ENCODE results near the gene EIF5. TPM values are rescaled to one million over a fixed set of nuclear protein-coding genes. Genes with fewer than 3 reads are reported as not detected.

The EIF5 gene
- total RNA-seq, 2 donors from 2014 or later: 85.6 to 234 TPM

DNA sequence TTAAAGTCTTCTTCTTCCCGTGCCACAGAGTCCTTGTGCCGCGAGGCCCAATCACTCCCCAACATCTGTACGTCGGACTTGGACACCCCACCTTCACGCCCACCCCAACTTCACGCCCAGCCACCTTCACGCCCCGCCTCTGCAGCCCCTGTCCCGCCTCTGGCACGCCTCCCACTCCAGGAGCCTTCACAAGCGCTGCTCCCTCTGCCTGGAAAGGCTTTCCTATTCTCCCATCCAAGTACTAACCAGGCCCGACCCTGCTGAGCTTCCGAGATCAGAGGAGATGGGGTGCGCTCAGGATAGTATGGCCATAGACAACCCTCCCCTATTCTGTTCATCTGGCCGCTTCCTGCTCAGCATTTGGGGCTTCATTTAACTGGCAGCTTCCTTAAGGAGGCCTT is 17.3 kb upstream of the EIF5 start:
- H3K27me3 ChIP-seq: no peaks in the 10 kb centered on the region
- WGBS, 2 donors: 88 to 94% methylated on average over 16 of the region's 16 CpGs
- DNase-seq: no peak

DNA sequence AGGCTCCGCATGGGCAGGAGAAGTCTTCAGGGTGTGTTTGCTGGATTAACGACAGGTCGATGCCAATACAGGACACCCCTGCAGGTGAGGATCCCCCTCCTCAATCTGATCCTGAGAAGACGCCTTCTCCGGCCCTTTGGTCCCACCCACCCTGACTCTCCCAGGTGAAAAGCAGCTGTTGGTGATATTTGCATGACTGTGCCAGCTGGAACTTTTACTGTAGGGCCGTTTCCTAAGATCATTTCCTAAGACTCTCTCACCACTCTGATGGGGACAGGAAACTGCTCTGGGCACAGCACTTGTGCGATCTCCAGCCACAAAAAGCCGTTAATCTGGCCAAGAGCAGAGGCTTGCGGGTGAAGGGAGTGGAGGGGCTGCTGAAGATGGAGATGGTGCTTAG is 16.8 kb upstream of the EIF5 start:
- no peak for ATAC-seq
- 68 to 86% methylated on average over 9 of the region's 9 CpGs for WGBS, 2 donors

More for the DNA sequence above, 17.3 kb upstream of the EIF5 start:
- intact Hi-C loops (cut with DNase I): no loop called here
- peaks cover 10% of the 10 kb centered on the region for H3K4me1 ChIP-seq
- H3K4me3 ChIP-seq: no peak overlapping the region
- H3K27ac ChIP-seq: no peak overlapping the region
- TF ChIP-seq, protein P1, sequence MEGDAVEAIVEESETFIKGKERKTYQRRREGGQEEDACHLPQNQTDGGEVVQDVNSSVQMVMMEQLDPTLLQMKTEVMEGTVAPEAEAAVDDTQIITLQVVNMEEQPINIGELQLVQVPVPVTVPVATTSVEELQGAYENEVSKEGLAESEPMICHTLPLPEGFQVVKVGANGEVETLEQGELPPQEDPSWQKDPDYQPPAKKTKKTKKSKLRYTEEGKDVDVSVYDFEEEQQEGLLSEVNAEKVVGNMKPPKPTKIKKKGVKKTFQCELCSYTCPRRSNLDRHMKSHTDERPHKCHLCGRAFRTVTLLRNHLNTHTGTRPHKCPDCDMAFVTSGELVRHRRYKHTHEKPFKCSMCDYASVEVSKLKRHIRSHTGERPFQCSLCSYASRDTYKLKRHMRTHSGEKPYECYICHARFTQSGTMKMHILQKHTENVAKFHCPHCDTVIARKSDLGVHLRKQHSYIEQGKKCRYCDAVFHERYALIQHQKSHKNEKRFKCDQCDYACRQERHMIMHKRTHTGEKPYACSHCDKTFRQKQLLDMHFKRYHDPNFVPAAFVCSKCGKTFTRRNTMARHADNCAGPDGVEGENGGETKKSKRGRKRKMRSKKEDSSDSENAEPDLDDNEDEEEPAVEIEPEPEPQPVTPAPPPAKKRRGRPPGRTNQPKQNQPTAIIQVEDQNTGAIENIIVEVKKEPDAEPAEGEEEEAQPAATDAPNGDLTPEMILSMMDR (IDR thresholded peaks at IDR 0.05): no peak
- no peak for TF ChIP-seq POLR2A (IDR thresholded peaks at IDR 0.05)
- H3K36me3 ChIP-seq (replicated peaks in 1 of 2; ENCODE audit: insufficient read depth in 1 of 2, low read depth in 2 of 2): no peaks in the 10 kb centered on the region
- H3K9me3 ChIP-seq: no peaks in the 10 kb centered on the region
- ATAC-seq: no peak

DNA sequence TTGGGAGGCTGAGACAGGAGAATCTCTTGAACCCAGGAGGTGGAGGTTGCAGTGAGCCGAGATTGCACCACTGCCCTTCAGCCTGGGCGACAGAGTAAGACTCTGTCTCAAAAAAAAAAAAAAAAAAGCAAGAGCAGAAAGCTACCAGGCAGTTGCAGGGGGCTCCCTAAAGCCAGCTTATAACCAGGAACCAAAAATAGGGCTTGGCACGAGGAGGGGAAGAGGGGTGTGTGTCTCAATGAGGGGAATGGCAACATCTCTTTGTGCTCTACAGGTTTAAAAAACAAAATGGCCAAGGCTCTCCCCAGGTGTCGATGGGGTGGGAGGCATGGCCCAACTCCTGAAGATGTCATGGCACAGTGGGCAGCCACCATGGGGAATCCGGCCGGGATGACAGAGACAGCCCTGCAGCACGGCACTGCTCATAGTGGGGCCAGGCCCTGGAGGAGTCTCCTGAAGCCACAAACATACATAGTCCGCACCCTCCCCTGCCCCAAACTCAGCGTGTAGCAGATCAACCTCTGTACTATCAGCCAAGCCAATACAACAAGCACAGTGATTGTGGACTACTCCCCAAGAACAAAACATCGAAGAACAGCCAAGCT is 16.0 kb upstream of the EIF5 start:
- no peak overlapping the region for H3K27ac ChIP-seq
- WGBS, 2 donors: 77 to 86% methylated on average over 9 to 10 of the region's 10 CpGs
- no peaks in the 10 kb centered on the region for H3K9me3 ChIP-seq
- H3K36me3 ChIP-seq (replicated peaks in 1 of 2; ENCODE audit: insufficient read depth in 1 of 2, low read depth in 2 of 2): no peaks in the 10 kb centered on the region
- ATAC-seq (no peak), DNase-seq (no peak)
- H3K4me3 ChIP-seq: no peak overlapping the region
- intact Hi-C loops (cut with DNase I): no loop called here
- peaks cover 10% of the 10 kb centered on the region for H3K4me1 ChIP-seq
- TF ChIP-seq, protein P1 (IDR thresholded peaks at IDR 0.05): no peak
- TF ChIP-seq POLR2A (IDR thresholded peaks at IDR 0.05): no peak
- no peaks in the 10 kb centered on the region for H3K27me3 ChIP-seq

More for the DNA sequence above, 16.8 kb upstream of the EIF5 start:
- Histone ChIP-seq H3K4me3 (no peak overlapping the region), H3K4me1 (peaks cover 10% of the 10 kb centered on the region), H3K27me3 (no peaks in the 10 kb centered on the region), H3K36me3 (replicated peaks in 1 of 2; ENCODE audit: insufficient read depth in 1 of 2, low read depth in 2 of 2) (no peaks in the 10 kb centered on the region), H3K27ac (no peak overlapping the region), H3K9me3 (no peaks in the 10 kb centered on the region)
- no peak for TF ChIP-seq POLR2A (IDR thresholded peaks at IDR 0.05)
- TF ChIP-seq, protein P1 (IDR thresholded peaks at IDR 0.05): no peak
- intact Hi-C loops (cut with DNase I): no loop called here
- DNase-seq: no peak

DNA sequence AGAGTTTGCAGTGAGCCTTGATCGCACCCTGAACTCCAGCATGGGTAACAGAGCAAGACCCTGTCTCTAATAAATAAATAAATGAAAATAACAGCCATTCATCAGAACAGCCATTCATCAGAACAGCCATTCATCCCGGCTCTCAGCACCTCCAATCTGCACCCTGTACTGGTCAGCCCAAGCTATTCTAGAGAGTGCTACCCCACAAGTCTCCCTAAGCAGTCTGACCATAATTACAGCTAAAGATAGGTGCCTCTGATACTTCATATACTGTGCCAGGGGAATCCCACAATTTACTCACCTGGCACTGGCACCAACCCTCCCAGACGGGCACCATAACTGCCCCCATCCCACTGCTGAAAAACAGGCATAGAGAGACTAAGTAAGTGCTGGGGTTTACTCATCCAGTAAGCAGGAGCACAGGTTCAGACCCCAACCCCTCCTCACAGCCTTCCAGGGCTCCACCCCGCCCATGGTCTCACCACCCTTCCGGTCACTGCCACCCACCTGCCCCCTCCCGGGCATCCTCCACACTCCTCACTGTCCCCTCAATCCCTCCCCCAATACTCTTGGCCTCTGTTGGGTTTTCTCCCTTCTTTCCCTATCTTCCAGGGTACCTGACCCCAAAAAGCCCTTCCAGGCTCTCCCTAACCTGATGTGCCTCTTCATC is 15.2 kb upstream of the EIF5 start:
- no peak for TF ChIP-seq POLR2A (IDR thresholded peaks at IDR 0.05)
- TF ChIP-seq, protein P1 (IDR thresholded peaks at IDR 0.05): no peak
- Histone ChIP-seq H3K27ac (no peak overlapping the region), H3K4me3 (no peak overlapping the region), H3K36me3 (replicated peaks in 1 of 2; ENCODE audit: insufficient read depth in 1 of 2, low read depth in 2 of 2) (no peaks in the 10 kb centered on the region), H3K27me3 (no peaks in the 10 kb centered on the region), H3K9me3 (no peaks in the 10 kb centered on the region), H3K4me1 (peaks cover 10% of the 10 kb centered on the region)
- DNase-seq: no peak
- ATAC-seq: no peak
- intact Hi-C loops (cut with DNase I): no loop called here
- 74 to 79% methylated on average over 6 of the region's 6 CpGs for WGBS, 2 donors

DNA sequence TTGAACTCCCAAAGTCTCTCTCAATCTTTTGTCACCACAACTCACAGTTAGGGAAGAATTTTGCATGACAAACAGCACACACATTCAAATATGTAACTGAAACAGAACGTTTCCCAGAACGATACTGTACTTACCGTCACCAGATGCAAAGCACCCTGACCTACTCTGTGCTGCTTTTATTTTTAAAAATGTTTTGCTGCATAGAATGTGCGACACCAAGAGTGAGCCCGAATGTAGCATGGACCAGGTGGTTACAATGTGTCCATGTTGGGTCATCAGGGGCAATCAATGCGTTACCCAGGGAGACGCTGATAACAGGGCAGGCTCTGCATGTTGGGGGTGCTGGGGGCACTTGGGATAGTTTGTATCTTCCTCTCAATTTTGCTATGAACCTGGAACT is 14.6 kb upstream of the EIF5 start:
- intact Hi-C loops (cut with DNase I): no loop called here
- H3K4me3 ChIP-seq: no peak overlapping the region
- ATAC-seq: no peak
- no peaks in the 10 kb centered on the region for H3K36me3 ChIP-seq (replicated peaks in 1 of 2; ENCODE audit: insufficient read depth in 1 of 2, low read depth in 2 of 2)
- DNase-seq: no peak
- no peaks in the 10 kb centered on the region for H3K27me3 ChIP-seq
- no peak overlapping the region for H3K27ac ChIP-seq
- WGBS, 2 donors: 76 to 81% methylated on average over 7 of the region's 7 CpGs
- H3K9me3 ChIP-seq: no peaks in the 10 kb centered on the region
- peaks cover 8% of the 10 kb centered on the region for H3K4me1 ChIP-seq
- no peak for TF ChIP-seq POLR2A (IDR thresholded peaks at IDR 0.05)
- TF ChIP-seq, protein P1 (IDR thresholded peaks at IDR 0.05): no peak

Measured in body of pancreas (tissue), 4 donors.